Pulmonary artery endothelial cell (primary cell): Measurements from ENCODE around the gene LRCH1. TPM values are rescaled to one million over a fixed set of nuclear protein-coding genes. Genes with fewer than 3 reads are reported as not detected.
"Not testable (repeated sequence)": the region's sequence is repeated elsewhere in the genome, so short reads cannot be mapped to it uniquely, and the experiment has no call there.

Experiments
- DNase-seq: peaks from one replicate; pipeline ENCODE4 v3.0.0-alpha.2; 2011; ENCODE audit warnings: low read depth, low spot score
- total RNA-seq: library from RNA; depleted of rRNA; stranded (reverse); fragments of >200 nt; gene quantifications from 2 replicates; pipeline ENCODE4 v1.2.3, GENCODE V29; 2014

Gene LRCH1
- total RNA-seq: 4.4 and 9.7 TPM in 2 replicates

- DNase-seq: peak; percentile 41
Observed at GRCh38 chr13:46552889-46553520, at the start of gene LRCH1. LRCH1 (plus strand) TSS chr13:46553170; CDS start chr13:46553397, 227 bp downstream.

- no peak for DNase-seq
Observed at GRCh38 chr13:46504036-46504435, 48.9 kb upstream of the LRCH1 start.

- no peak for DNase-seq
Observed at GRCh38 chr13:46507981-46508380, 45.0 kb upstream of the LRCH1 start.

- DNase-seq: no peak
Observed at GRCh38 chr13:46509981-46510380, 43.0 kb upstream of the LRCH1 start.

GRCh38 chr13:46515803-46516202 is 37.2 kb upstream of the LRCH1 start:
- no peak for DNase-seq

GRCh38 chr13:46516599-46517338 is 36.2 kb upstream of the LRCH1 start:
- DNase-seq: no peak

- DNase-seq: not testable (repeated sequence)
Observed at GRCh38 chr13:46517748-46518147, 35.2 kb upstream of the LRCH1 start.

GRCh38 chr13:46519182-46519581 is 33.8 kb upstream of the LRCH1 start:
- no peak for DNase-seq

GRCh38 chr13:46520166-46520565 is 32.8 kb upstream of the LRCH1 start:
- DNase-seq: peak; percentile 35

GRCh38 chr13:46521486-46521885 is 31.5 kb upstream of the LRCH1 start:
- no peak for DNase-seq

GRCh38 chr13:46521921-46522747 is 30.8 kb upstream of the LRCH1 start:
- no peak for DNase-seq

- no peak for DNase-seq
Observed at GRCh38 chr13:46522748-46523030, 30.3 kb upstream of the LRCH1 start.

- DNase-seq: no peak
Observed at GRCh38 chr13:46523972-46524752, 28.8 kb upstream of the LRCH1 start.

GRCh38 chr13:46526100-46526735 is 26.8 kb upstream of the LRCH1 start:
- DNase-seq: no peak

GRCh38 chr13:46526740-46527139 is 26.2 kb upstream of the LRCH1 start:
- DNase-seq: no peak

- no peak for DNase-seq
Observed at GRCh38 chr13:46527237-46527636, 25.7 kb upstream of the LRCH1 start.

- DNase-seq: no peak
Observed at GRCh38 chr13:46529216-46529919, 23.6 kb upstream of the LRCH1 start.

GRCh38 chr13:46530084-46530935 is 22.7 kb upstream of the LRCH1 start:
- DNase-seq: no peak

- DNase-seq: no peak
Observed at GRCh38 chr13:46531953-46532352, 21.0 kb upstream of the LRCH1 start.

GRCh38 chr13:46535002-46535401 is 18.0 kb upstream of the LRCH1 start:
- no peak for DNase-seq
